Astrocyte of the spinal cord (primary cell): ENCODE results near the gene MDGA2.
"Not testable (repeated sequence)": the region's sequence is repeated elsewhere in the genome, so short reads cannot be mapped to it uniquely, and the experiment has no call there.

ENCODE experiments used
- DNase-seq: peaks from one replicate; pipeline ENCODE4 v3.0.0; 2011; ENCODE audit warnings: low read depth, low spot score
- H3K4me3 ChIP-seq: 2 replicates; pipeline ENCODE4 v1.5.1; 2011; ENCODE audit warnings: low read depth, mild to moderate bottlenecking, low read length, moderate library complexity
- CTCF ChIP-seq: IDR thresholded peaks from 2 replicates; pipeline ENCODE4 v1.5.1; 2012; ENCODE audit warnings: low read depth, mild to moderate bottlenecking, low read length, inconsistent platforms
- in situ Hi-C: cut with HindIII; loops from 2 replicates; pipeline ENCODE4 v1.10.0; 2017; ENCODE audit warnings: low sequenced_read_pairs

Gene MDGA2

GRCh38 chr14:47208434-47208833 is 467.0 kb downstream of the MDGA2 start:
- no peak overlapping the region for H3K4me3 ChIP-seq
- in situ Hi-C loops, result no loop called here
- TF ChIP-seq CTCF, result no peak
- no peak for DNase-seq

GRCh38 chr14:47207617-47208016 is 467.8 kb downstream of the MDGA2 start:
- no peak for TF ChIP-seq CTCF
- peak; percentile 14 for DNase-seq
- in situ Hi-C loops, result no loop called here
- no peak overlapping the region for H3K4me3 ChIP-seq

GRCh38 chr14:47200740-47201139 is 474.7 kb downstream of the MDGA2 start:
- H3K4me3 ChIP-seq, result no peak overlapping the region
- no peak for DNase-seq
- no peak for TF ChIP-seq CTCF
- in situ Hi-C loops, result no loop called here

GRCh38 chr14:47195582-47195981 is 479.8 kb downstream of the MDGA2 start:
- H3K4me3 ChIP-seq, result no peak overlapping the region
- no peak for DNase-seq
- in situ Hi-C loops, result no loop called here
- TF ChIP-seq CTCF, result no peak

GRCh38 chr14:47194055-47194454 is 481.4 kb downstream of the MDGA2 start:
- no peak overlapping the region for H3K4me3 ChIP-seq
- in situ Hi-C loops, result no loop called here
- peak; percentile 58 for DNase-seq
- no peak for TF ChIP-seq CTCF

GRCh38 chr14:47192203-47192602 is 483.2 kb downstream of the MDGA2 start:
- DNase-seq, in situ Hi-C loops: not testable (repeated sequence)

GRCh38 chr14:47191700-47192099 is 483.7 kb downstream of the MDGA2 start:
- no peak for DNase-seq
- no peak overlapping the region for H3K4me3 ChIP-seq
- no peak for TF ChIP-seq CTCF
- in situ Hi-C loops, result no loop called here

More at GRCh38 chr14:47192203-47192602, 483.2 kb downstream of the MDGA2 start:
- H3K4me3 ChIP-seq, result not testable (repeated sequence)
